ENCODE results near the gene MRPL39.

MRPL39 gene

DNA sequence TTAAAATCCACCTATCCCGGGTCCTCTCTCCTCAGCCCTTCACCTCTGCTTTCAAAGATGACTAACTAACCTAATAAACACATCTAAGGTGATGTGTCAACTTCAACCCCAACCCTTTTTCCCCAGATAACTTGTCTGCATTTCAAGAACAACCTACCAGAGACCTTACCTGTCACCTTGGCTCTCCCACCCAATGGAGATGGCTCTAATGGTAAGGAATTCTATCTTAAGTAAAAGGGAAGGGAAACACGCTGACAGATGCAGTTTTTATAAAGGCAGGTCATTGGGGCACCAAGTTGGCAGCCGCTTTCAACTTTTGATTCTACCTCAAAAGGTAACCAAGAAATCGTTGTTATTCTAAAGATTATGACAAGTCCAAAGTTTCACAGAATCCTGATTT is 37.6 kb downstream of the MRPL39 start:
- no peak for DNase-seq (ENCODE audit: low read depth in 1 of 2, low spot score in 1 of 2)

DNA sequence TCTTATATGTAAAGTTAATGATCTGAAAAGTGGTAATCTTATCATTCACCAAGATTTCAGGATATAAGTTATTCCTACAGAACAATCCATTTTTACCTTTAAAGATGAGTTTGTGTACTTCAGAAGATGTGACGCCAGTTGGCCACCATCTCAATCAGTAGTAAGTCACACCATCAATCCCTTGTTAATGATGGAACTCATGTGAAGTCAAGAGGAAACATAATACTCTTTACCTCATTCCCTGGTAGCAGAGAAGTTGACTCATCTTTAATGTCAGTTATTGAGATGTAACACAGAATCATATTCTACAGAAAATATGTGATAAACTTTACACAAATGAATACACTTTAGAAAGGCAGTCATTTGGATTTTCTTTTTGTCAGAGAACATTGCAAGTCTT is 38.2 kb downstream of the MRPL39 start:
- DNase-seq (ENCODE audit: low read depth in 1 of 2, low spot score in 1 of 2): no peak

DNA sequence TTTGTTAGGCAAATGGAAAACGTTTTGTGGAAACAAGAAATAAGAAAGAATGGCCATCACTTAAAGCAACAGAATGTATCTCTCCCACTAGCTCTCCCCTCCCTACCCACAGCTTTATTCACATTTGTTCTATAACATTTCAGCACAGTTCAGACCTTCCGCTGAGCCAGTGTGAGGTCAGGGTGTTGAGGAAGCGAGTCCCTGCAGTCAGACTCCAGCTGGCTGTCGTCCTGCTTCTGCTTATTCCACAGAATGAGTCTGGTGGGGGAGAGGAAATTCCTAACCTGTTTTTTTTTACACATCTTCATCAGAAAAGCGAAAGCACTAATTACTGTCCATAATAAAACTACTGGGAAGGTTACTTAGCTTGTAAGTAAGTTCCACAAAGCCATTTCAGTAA is 39.0 kb downstream of the MRPL39 start:
- DNase-seq (ENCODE audit: low read depth in 1 of 2, low spot score in 1 of 2): no peak

DNA sequence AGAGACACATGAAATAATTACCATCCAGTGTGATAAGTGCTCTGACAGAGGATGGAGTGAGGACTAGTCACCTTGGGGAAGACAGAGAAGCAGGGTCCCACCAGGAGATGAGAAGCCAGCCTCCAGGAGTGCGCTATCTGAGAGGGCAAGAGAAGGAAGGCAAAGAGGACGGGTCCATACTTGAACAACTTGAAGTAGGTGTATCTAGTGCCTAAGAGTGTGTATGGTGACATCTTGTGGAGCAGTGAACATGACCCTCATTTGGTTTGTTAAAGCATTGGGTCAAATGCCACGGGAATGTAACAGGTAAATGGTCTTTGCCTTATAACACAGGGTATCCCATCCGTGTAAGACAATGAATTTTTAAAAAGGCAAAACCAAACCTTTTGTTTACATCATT is 39.8 kb downstream of the MRPL39 start:
- DNase-seq (ENCODE audit: low read depth in 1 of 2, low spot score in 1 of 2): no peak

DNA sequence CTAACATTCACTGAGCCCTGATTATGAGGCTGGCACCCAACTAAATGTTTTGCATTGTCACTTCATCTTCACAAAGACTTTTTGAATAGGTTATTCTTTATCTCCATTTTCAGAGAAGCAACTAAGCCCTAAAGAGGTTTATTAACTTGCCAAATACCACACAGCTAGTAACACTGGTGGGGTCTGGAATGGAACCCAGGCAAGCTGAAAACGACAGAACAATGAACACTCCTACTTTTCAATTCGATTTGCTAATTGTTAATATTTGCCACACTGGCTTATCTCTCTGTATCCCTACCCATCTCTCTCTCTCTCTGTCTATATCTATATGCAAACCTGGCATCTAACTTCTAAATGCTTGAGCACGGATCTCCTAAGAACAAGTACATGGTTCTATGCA is 40.6 kb downstream of the MRPL39 start:
- DNase-seq (ENCODE audit: low read depth in 1 of 2, low spot score in 1 of 2): no peak

DNA sequence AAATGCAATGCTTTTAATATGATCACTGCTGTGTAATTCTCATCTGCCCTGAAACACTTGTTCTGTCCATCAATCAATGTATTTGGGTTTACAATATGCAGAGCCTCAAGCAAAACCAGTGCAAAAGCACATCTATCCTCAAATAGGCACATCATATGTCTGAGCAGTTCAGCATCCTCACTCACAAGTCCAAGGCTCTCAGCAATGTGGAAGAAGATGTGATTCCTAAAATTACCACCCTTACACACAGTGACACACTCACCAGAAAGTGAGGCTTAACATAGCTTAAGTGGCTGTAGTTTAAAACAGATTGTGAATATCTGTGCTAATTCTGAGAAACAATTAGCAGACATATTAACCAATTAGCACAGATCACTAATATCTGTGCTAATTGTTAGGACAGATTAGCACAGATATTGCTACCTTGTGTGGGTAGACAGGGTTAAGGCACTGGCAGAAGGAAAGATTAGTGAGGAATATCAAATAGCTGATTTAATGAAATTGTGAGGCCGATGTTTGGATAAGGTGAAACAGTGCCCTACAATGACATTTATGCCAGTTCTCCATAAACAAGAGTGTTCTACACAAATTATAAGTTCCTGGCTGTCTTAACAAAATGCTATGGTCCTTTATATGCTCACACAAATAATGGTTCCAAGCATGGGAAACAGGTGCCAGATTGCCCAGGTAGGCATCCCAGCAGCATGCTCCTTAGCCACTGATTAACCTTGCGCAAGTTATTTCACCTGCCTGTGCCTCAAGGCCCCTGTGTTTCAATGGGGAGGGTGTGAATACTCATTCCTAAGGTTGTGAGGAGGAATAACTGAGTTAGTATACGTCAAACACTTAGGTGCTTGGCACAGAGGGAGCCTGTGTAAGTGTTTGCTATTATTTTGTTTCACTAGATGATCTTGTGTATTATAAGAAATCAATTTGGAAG is 41.7 kb downstream of the MRPL39 start:
- no peak for DNase-seq (ENCODE audit: low read depth in 1 of 2, low spot score in 1 of 2)

DNA sequence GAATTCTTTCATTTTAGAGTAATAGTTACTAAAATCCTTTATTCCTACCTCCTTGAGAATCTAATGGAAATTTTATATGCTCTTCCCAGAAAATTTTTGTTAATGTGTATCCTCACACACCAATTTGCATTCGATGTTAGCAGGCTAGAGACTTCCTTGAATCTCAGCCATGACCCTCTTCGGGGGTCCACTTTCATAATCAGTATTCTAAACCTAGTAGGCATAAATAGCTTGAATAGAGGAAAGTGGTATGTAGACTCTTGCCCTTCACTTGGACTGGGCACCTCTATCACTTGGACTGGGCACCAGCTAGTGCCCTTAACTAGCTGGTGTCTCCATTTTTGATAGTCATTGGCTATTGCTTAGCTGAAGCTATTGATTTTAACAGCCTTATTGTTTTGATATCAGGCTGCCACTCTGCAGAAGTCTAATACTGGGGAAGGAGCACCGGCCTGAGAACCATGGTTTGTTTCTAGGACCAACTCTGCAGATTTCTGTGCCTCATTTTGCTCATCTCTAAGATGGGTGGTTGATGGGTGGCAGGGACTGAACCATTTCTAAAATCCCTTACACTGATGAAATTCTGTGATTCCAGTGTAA is 42.8 kb downstream of the MRPL39 start:
- no peak for DNase-seq (ENCODE audit: low read depth in 1 of 2, low spot score in 1 of 2)

DNA sequence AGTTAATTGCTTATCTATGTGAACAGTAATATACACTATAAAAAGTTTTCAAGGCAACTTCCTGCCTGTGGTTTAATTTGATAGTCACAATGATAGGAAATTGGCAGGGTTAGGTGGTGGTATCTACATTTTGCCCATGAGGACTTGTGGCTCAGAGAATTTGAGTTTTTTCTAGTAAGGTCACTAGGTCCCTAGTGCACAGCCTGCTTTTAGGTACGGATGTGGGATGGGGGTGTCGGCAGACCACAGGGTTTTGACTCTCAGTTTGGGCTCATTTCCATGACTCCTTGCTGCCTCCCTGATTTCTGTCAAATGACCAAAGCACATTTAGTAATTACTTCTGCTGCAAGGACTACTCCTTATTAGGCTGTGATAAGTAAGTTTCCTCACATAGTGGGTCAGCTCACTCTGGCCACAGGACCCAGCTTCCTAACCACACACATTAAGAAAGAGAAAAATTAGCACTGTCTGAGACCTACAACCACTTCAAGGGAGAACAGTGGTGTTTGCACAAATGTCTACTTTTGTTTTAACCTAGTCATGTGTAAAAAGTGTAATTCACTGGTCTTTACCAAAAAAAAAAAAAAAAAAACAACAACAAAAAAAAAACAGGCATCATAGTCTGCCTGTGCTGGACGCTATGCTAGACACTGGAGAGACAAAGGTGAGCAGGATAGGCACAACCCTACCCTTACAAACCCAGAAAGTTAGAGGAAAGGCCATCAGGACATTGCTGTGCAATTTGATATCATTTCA is 43.7 kb downstream of the MRPL39 start:
- DNase-seq (ENCODE audit: low read depth in 1 of 2, low spot score in 1 of 2): no peak

DNA sequence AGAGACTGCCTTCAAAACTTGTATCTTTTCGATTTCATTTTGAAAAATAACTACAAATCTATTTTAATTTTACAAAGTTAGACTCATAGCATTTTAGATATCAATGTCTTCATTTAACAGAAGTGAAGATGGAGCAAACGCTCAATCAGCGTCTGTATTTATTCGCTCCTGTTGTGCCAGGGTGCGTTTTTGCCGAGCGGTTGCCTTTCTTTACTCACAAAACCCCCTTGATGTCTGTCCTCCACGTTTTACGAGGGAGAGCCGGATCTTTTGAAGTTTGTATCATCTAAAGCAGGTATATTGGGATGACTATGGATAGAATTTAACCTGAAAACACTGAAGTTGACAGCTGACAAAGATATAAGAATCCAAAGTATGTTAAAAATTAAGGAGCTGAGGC is 44.6 kb downstream of the MRPL39 start:
- no peak for DNase-seq (ENCODE audit: low read depth in 1 of 2, low spot score in 1 of 2)

DNA sequence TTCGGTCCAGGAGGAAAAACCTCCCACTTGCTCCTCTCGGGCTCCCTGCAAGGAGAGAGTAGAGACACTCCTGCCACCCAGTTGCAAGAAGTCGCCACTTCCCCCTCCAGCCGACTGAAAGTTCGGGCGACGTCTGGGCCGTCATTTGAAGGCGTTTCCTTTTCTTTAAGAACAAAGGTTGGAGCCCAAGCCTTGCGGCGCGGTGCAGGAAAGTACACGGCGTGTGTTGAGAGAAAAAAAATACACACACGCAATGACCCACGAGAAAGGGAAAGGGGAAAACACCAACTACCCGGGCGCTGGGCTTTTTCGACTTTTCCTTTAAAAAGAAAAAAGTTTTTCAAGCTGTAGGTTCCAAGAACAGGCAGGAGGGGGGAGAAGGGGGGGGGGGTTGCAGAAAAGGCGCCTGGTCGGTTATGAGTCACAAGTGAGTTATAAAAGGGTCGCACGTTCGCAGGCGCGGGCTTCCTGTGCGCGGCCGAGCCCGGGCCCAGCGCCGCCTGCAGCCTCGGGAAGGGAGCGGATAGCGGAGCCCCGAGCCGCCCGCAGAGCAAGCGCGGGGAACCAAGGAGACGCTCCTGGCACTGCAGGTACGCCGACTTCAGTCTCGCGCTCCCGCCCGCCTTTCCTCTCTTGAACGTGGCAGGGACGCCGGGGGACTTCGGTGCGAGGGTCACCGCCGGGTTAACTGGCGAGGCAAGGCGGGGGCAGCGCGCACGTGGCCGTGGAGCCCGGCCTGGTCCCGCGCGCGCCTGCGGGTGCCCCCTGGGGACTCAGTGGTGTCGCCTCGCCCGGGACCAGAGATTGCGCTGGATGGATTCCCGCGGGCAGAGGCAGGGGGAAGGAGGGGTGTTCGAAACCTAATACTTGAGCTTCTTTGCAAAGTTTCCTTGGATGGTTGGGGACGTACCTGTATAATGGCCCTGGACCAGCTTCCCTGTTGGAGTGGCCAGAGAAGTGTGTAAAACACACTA is 45.3 kb downstream of the MRPL39 start:
- peak; percentile 35 to 78 for DNase-seq (ENCODE audit: low read depth in 1 of 2, low spot score in 1 of 2)

DNA sequence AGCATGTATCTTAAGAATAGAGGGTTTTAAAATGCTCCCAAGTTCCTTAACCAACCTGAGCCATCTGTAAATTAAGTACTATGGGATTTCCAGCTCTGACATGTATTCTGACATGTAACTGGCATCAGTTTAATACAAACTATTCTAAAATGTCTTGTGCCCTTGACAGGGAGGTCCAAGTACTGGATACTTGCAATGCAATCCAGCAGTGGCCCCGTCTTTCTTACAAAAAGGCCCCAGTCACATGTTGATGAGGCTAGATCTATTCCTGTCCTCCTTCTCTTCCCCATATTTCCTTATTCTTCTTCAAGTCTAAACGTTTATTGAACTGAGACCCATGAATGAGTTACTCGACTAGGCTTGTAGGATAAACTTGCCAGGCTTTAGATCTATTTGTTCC is 46.4 kb downstream of the MRPL39 start:
- DNase-seq (ENCODE audit: low read depth in 1 of 2, low spot score in 1 of 2): no peak

DNA sequence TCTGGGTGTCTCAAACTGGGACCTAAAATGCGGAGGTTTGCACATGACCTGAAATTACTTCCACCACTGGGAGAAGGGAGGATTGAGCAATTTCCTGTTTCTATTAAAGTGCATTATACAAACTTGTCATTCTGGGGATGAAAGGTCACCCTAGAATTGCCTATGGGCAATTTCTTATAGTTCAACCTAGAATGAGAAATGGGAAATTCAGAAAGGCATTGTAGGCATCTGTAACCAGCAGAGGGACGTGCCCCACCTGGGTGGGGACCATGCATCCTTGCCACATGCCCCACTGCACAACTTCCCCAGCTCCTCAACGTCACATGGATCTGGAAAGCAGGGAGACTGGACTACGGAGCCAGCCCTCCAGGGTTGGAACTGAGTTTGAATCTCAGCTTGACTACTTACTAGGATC is 47.0 kb downstream of the MRPL39 start:
- no peak for DNase-seq (ENCODE audit: low read depth in 1 of 2, low spot score in 1 of 2)

DNA sequence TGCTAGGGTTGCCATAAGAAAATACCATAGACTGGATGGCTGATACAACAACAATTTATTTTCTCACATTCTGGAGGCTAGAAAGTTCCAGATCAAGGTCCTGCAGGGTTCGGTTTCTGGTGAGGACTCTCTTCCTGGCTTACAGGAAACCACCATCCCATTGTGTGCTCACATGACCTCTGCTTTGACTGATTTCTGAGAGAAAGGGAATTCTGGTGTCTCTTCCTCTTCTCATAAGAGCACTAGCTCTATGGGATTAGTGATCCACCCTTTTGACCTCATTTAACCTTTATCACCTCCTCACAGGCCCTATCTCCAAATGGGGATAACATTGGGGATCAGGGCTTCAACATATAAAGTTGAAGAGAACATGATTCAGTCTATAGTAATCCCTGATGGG is 47.5 kb downstream of the MRPL39 start:
- no peak for DNase-seq (ENCODE audit: low read depth in 1 of 2, low spot score in 1 of 2)

DNA sequence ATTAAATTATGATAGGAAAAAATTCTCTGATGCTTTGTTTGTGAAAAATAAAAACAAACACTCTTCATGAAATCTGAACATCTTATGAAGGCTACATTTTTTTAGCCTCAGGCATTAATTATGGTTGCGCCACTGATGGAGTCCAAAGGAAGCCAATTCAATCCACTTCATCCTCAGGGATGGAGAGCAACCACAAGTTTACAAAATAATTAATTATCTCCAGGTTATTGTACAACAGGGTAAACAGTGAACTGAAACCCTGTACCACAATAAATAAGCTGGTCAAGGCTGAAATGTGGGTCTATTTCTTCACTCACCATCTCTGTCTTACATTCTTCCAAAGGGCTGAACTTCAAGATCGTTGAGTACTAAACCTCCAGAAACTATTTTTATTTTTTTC is 49.2 kb downstream of the MRPL39 start:
- no peak for DNase-seq (ENCODE audit: low read depth in 1 of 2, low spot score in 1 of 2)

DNA sequence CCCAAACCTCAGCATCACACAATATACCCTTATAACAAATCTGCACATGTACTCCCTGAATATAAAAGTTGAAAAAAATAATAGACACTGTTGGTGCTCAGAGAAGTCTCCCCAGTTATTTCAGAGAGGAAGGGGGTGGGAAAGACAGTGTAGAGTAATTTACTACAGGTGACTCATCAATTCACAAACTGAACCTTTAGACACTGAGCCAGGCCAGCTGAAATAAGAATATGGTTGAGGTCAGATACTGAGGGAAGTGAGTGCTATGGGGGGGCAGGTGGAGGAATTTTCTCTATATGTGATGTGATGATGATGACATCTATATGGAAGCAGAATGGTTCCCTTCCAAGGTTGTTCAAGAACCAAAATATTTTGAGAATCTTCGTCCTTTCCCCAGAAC is 50.1 kb downstream of the MRPL39 start:
- DNase-seq (ENCODE audit: low read depth in 1 of 2, low spot score in 1 of 2): no peak

DNA sequence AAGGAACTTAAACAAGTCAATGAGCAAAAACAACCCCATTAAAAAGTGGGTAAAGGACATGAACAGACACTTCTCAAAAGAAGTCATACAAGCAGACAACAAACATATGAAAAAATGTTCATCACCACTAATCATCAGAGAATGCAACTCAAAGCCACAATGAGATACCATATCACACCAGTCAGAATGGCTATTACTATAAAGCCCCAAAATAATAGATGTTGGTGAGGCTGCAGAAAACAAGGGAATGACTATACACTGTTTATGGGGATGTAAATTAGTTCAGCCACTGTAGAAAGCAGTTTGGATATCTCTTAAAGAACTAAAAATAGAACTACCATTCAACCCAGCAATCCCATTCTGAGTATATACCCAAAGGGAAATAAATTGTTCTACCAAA is 51.2 kb downstream of the MRPL39 start:
- no peak for DNase-seq (ENCODE audit: low read depth in 1 of 2, low spot score in 1 of 2)

DNA sequence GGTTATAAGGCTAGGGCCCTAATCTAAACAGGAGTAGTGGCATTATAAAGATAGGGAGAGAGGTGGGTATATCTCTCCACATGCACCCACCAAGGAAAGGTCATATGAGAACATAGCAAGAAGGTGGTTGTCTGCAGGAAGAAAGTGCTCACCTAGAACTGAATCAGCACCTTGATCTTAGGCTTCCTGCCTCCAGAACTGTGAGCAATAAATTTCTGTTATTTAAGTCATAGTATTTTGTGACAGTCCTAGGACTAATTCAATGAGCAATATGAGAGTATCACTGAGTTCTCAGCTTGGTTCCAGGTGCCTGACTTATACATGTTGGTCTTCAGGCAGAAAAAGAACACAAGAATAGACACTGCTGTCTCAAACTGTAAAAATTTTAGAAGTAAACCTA is 51.8 kb downstream of the MRPL39 start:
- DNase-seq (ENCODE audit: low read depth in 1 of 2, low spot score in 1 of 2): no peak

DNA sequence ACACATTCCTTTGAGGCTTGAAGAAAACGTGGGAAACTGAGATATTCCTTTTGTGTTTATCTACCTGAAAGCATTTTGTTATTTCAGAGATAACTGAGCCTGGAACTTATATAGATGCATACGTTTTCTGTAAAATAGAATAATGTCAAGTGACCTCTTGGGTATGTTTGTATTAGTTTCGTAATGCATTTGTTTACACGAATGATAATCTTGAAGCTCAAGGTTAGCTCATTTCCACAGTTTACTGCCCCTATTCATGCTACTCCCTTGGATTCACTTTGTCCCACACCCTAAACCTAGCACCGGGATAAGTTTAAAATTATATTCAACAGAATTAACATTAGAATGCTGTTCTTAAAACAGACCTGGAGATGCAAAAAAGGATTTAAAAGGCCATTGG is 54.4 kb downstream of the MRPL39 start:
- no peak for DNase-seq (ENCODE audit: low read depth in 1 of 2, low spot score in 1 of 2)

DNA sequence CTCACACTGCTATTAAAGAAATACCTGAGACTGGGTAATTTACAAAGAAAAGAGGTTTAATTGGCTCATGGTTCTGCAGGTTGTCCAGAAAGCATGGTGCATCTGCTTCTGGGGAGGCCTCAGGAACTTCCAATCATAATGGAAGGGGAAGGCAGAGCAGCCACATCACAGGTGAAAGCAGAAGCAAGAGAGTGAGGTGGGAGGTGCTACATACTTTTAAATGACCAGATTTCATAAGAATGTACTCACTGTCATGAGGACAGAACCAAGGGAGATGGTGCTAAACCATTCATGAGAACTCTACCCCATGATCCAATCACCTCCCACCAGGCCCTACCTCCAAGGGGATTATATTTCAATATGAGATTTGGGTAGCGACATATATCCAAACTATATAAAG is 55.7 kb downstream of the MRPL39 start:
- DNase-seq (ENCODE audit: low read depth in 1 of 2, low spot score in 1 of 2): no peak

DNA sequence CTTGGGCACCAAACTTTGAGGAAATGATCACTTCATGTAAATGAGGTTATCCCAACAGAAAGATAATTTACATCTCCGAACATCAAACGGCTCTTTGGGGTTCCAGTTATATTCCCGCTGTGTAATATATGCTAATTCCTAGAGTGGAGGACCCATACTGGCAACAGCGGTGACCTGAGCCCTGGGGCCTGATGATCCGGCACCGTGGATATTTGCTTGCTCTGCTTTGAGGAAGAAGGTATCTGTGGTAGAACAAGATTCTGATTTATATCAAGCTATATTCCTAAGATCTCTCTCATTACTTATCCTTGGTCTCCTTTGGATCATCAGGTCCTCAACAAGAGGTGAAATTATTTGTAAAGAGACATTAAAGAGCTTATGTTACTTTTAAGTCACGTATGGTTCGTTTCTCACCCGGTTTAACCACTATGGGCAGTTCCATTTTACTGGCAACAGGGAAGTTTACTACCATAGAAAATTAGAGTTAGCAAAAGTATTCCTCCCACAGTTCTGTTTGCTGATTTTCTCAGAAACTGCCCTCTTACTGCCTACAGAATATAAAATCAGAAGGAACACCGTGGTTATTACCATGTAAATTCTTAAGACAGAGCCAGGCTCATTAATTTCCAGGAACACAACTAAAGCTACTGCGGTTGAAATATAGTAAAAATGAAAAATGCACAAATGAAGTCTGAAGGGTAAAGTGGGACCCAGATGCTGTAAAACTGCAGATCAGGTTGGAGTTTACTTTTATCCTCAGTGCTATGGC is 56.7 kb downstream of the MRPL39 start:
- DNase-seq (ENCODE audit: low read depth in 1 of 2, low spot score in 1 of 2): no peak
